Epidermal melanocyte (primary cell): ENCODE data around the gene CTXN1.
"Not testable (repeated sequence)": the region's sequence is repeated elsewhere in the genome, so short reads cannot be mapped to it uniquely, and the experiment has no call there.

Experiments
- DNase-seq: peaks from one replicate; pipeline ENCODE4 v3.0.0; 2011; ENCODE audit warnings: low spot score; ENCODE audit not compliant: insufficient read length

CTXN1 gene

DNA sequence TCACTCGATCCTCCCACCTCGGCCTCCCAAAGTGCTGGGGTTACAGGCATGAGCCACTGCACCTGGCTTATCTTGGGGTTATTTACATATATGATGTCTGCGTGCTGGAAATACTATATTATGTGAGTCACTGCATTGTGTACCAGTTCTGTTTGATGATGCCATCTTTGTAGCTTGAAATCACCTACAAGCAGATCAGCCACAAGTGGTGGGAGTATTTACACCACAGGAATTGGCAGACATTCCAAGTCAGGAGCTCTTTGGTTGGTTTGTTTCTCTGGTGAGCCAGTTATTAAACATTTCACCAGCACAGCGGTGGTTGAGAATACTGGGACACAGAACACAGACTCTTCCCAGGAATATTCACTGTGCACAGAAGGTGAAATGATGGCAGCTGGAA is 22.0 kb upstream of the CTXN1 start:
- no peak for DNase-seq

DNA sequence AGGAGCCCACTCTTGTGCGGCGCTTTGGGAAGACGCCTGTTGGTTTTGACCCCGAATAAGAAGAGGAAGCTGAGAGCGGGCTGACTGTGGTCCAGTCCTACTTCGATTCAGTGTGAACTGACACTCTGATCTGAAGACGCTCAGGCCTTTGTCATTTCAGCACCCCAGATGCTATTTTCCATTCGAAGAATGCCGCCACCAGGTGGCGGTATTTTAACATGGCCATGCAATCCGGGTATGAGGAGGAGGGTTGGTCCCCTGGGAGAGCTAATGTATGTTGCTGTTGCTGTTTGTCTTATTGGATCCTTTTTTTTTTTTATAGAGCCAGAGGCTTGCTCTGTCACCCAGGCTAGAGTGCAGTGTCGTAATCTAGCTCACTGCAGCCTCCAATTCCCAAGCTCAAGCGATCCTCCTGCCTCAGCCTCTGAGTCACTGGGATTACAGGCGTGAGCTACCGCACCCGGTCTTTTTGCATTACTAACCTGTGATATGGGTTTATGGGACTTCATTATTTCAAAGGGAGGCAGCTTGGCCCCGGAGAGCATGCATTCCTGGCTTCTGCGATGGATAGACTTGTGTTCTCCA is 18.3 kb upstream of the CTXN1 start:
- DNase-seq, result peak; percentile 72

DNA sequence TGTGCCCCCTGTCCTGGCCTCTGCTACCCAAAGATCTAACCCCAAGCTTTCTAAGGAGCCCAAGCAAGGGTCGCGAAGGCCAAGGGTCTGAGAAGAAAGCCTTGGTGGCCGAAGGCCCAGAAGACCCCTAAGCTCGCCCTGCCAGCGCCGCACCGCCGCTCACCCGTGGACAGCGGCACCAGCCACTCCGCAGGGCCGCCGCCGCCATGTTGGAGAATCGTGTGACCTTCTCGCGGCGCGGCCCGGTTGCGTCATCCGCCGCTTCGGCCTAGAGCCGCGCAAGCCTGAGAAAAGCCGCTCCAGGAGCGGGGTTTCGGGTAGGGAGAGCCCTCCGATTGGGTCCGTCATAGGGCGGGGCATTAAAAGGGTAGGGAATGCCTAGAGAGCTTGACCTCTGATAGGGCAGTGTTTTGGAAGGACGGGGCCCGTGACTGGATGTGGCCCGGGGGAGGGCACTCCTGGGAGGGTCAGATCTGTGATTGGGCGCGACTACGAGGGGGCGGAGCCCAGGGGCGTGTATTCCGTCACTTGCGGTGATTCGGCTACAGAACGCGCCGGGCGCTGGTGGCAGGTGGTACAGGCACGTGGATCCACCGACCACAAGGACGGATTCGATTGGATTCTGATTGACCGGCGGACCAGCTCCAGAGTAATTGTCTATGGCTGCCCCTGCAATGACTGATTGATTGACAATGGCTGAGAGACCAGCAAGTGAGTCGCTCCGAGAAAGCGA is 17.7 kb upstream of the CTXN1 start, which contains the start of gene TIMM44:
Gene TIMM44, minus strand, starts transcription at position 223 of the 733 bp plus-strand sequence. Its CDS starts 15 bp downstream, at position 208.
- DNase-seq, result peak; percentile 91

DNA sequence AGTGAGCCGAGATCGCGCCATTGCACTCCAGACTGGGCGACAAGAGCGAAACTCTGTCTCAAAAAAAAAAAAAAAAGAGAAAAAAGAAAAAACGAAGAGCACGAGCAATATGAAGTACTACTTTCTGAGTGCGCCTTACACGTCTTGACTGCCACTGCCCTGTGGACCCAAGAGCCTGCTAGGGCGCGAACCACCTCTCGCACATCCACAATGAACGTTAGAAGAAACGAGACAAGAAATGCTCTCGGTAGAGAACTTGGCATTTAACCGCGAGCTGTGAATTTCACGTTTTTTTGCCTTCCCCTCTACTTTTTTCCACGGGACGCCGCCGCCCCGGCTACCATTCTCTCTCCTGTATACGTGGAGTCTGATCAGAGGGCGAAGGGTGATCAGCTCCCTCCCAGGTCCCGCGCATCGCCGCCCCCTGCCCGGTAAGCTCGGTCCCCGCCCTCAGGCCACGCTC is 17.1 kb upstream of the CTXN1 start:
- DNase-seq, result no peak

DNA sequence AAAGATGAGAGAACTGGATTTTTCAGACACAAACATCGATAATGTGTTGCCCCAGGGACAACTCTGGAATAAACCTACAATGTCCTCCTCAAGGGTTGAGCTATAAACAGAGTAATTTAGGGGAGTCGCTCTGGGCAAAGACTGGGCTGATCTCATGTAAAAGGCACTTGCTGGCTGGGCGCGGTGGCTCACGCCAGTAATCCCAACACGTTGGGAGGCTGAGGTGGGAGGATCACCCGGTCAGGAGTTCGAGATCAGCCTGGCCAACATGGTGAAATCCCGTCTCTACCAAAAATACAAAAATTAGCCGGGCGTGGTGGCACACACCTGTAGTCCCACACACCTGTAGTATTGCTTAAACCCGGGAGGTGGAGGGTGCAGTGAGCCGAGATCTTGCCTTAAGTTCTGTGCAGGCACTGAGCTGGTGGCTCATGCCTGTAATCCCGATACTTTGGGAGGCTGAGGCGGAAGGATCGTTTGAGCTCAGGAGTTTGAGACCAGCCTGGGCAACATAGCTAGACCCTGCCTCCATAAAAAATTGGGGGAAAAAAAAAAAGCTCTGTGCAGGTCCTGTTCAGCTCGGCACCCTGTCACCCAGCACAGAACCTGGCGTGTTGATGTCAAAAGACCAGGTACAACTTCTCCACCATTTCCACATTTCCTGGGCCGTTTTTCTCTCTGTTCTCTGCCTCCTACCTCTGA is 16.1 kb upstream of the CTXN1 start:
- no peak for DNase-seq

DNA sequence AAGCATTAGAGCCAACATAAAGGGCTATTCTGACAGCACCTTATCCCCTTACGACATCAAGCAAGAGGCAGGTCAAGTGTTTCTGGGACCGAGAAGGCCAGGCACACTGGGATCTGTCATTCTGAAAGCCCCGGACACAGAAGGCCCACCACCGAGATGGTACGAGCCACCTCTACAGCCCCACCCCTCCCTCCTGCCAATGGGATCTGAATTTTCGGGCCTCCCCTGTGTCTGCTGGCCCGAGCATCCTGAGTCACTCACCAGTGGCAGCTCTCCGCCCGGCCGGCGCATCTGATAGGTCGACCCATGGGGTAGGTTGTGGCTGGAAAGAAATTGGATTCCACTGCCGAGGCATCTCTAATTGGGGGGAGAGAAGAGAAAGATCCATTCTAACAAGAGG is 14.9 kb upstream of the CTXN1 start:
- DNase-seq, result no peak

DNA sequence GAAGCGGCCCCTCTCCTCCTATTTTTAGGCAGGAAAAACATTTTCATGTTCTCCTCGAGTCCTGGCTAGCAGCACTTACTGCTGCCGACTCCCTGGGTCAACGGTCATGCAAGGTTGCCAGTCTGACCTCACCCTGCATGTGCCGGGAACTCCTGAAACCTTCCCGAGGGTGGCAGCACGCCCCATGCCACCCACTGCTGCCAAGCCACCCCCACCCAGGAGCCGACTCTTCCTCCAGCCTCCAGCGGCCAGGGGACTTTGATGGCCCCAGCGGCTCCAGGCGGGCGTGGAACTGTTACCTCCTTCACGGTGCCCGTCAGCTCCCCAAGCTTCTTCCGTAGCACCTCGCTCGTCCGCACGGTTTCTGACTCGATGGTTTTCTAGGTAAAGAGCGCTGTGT is 8.8 kb upstream of the CTXN1 start:
- peak; percentile 5 for DNase-seq

DNA sequence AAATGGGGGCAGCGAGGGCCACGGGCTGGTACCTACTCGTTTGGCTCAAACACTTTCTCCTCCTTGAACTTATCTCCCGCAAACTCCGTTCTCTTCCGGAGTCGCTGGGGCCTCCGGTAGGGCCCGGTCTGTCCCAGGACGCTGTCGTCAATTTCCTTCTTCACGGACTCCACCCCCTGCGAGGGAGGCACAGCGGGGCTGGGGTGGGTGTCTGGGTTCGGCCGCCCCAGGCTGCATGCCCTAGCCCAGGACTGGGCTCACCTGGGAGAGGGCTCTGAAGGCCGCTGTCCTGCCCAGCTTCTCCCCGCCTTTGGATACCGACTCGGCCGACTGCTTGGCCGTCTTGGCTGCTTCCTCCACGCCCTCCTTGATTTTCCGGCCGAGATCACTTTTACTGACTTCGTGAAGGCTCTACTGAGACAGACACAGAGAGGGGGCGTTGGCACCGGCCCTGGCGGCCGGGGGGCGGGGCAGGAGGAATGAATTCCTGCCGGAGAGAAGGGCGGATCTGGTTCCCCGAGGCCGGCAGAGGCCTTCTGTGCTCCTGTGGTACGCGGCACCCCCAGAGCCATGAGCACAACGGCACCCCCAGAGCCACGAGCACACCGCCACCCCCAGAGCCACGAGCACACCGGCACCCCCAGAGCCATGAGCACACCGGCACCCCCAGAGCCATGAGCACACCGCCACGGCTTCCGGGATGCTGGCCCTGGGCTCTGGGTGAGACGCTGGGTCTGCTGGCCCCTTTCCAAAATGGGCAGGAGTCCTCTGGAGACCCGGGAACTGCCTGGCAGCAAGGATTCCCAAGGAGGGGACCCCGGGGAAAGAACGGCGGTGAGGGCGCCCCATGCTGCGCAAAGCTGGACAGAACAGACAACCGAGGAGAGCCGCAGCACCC is 8.1 kb upstream of the CTXN1 start:
- no peak for DNase-seq

DNA sequence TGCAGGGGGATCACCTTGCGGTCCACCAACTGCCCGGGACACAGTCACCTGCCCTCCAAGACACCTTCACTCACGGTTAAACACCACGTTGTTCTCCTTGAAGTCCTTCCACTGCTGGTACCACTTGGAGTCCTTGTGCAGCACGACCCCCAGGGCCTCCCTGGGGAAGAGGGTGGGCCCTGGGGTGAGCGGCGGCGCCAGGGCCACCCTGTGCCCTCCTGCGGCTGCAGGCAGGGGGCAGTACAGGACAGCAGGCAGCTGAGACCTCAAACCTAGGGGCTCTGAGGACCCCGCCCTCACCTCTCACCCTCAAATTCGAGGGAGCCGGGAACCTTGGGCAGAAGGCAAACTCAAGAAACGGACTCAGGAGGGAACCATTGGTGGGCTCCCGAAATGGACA is 7.5 kb upstream of the CTXN1 start:
- DNase-seq, result no peak

DNA sequence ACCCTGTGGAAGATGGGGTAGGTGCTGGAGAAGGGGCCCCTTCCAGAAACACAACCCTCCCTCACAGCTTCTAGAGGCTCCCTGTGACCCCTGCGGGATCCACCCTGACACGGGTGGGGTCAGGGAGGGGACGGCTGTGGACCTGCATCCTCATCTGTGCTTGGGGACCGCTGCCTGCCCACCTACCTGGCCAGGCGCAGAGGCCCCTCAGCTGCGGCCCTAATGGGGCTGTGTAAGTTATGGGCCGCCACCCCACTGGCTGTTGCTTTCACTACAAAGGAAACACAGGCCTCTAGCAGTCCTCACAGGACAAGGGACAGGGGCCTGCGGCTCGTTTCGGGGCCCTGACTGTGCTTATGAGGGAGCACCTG is 7.0 kb upstream of the CTXN1 start:
- DNase-seq, result no peak

DNA sequence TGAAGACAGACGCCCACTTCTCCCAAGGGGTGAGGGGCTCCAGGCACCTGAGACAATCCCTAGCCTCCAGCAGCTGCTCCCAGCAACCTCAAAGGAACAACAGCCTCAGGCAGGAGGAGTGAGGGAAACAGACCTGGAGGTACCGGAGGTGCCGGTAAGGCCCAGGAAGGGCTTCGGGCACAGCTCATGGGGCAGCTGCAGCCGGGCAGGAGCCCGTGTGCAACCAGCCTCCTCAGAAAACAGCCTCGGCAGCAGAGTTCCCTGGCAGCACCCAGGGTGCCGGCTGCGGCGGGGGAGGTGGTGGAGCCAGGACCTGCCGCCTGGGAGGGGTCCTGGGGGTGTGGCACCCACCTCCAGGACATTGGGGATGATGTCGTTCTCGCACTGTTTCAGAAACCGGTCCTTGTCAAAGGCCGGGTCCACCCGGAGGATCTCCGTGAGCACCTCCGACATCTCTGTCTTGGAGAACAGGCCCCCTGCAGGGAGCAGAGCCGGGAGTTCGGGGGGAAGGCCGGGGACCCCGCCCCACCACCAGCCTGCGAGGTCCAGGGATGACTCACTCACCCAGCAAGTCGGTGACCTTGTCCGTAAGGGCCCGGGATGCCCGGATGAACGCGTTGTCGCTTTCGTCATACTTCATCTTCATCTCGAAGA is 6.5 kb upstream of the CTXN1 start:
- DNase-seq, result no peak

DNA sequence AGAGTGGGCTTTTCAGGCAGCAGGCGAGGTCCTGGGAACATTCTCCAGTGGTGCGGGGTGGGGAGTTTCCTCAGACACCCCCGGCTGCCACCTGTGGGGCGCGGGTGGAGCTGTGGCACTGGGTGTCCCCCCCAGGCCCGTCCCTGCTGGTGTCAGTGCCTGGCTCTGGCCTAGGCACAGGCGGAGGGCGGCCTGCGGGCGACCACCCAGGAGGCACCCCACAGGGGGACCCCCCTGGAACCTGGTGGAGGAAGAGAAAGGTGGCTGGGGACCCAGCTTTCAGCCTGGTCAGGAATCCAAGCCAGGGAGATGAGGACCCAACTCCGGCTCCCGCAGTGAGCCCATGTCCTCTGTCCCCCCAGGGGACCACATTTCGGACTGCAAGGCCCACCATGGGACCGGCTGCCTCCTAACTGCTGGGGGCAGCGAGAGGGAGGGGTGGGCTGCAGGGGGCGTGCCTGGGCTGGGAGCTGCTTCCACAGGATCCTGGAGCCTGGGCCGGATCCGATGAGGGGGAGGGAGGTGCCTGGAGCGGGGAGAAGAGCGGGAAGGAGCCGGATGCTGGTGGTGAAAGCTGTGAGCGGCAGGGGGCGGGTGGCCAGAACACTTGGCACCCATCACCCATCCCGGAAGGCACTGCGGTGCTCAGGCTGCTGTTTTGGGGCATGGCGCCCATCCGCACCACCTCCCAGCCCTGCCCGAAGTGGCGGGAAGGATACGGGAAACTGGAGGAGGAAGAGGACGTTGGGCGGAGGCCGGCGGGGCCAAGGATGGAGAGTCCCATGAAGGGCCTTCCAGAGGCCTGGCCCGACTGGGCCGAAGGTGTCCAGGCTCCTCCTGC is 5.5 kb upstream of the CTXN1 start:
- no peak for DNase-seq

DNA sequence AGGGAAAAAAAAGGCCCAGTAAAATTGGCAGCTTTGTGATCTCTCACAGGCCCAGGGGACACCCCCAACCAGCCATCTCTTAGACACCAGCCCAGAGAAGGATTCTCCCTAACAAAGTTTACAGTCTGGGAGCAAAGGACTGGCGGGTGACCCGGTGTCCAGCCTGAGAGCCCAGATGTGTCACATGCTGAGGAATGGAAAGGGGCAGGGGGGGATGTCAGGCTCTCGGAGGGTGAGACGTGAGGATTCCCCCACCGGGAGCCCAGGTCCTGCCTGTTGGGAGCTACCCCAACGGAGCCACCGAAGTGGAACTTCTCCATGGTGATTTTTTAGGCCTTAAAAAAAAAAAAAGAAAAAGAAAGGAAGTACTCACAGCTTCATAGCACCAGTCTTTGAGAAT is 4.8 kb upstream of the CTXN1 start:
- DNase-seq, result peak; percentile 9

DNA sequence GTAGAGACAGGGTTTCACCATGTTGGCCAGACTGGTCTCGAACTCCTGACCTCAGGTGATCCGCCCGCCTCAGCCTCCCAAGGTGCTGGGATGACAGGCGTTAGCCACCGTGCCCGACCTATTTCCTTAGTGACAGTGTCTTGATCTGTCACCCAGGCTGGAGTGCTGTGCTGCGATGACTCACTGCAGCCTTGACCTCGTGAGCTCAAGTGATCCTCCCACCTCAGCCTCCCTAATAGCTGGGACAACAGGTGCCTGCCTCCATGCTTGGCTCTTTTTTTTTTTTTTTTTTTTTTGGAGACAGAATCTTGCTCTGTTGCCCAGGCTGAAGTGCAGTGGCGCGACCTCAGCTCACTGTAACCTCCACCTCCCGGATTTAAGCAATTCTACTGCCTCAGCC is 4.1 kb upstream of the CTXN1 start:
- DNase-seq, result not testable (repeated sequence)

DNA sequence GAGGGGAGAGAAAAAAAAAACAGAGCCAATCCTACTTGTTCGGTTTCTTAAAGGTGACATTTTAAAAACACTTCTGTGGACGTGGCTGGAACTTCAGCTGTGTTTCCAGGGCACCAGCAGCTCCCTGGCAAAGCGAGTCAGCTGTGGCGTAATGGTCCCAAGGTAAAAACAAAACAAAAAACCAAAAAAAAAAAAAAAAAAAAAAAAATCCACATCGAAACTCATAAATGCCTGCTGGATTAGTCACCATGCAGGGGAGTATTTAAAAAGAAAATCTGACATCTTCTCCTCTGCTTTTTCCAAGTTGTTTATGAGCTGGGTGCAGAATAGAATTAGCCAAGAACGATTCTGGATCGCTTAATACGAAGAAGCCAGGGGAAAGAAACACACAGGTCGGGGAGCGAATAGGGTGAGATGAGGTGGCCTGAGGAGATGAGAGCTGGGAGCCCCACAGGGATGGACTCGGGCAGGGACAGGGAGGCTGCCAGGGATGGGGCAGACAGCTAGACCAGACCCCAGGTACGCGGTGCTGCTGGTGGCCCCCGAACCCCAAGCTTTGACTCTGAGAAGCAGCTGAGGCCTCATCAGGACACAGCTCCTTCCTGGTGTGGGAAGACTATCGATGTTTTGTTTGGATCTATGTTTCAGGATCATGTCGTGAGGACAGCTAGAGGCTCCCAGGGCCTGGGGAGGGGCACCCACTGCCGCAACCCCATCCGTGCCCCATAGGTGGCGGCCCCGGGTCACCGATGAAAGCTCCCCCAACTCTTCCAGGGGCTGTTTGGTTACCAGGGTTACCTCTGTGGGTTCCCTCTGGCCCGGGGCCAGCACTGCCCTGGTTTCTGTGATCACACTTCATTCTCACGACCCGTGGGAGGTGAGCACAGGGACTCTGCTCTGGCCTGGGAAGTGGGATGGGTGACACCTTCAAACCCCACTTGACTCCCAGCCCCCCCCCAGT is 3.1 kb upstream of the CTXN1 start:
- DNase-seq, result peak; percentile 37

DNA sequence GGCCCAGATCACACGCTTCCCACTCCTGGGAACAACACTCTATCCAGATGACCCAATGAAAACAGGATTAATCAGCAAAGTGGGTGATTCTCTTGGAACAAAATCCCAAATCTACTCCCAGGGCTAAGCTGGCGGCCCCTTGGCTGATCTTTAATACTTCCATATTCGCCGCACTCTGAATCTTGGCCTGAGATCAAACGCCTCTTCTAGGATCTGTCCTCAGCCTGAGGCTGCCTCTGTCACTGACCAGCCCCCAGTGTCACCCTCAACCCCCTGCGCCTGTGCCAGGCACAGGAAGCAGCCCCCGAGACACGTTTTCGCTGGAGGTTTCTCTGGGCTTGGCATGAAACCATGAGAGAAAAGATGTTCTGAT is 2.4 kb upstream of the CTXN1 start:
- DNase-seq, result no peak

DNA sequence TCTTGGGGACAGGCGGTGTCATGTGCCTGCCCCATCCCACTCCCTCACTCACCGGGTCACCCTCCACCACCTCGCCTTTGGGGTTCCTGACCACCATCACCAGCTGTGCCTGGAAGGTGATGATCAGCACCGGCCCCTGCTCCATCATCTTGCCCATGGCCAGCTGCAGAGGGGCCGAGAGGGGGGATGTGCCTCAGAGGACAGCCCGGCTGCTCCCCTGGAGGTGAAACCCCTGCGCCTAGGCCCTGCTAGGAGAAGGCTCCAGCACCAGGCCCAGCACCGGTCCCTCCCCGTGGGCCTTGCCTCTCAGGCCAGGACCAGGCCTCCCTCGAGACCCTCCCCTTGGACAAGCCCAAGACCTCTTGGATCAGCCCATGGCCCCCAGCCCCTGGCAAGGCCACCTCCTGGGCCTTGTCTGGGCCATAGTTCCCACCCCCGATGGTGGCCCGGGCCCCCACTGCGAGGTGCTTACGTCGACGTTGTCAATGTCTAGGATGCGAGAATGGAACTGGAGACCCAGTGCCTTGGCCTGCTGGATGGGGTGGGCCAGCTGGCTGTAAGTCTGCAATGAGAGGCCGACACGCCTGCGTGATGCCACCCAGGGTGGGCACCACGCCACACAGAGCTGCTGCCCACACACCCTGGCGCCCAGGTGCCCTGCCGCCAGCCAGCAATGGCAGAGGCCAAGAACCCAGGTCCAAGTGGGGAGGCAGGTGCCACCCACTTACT is 1.8 kb upstream of the CTXN1 start:
- DNase-seq, result peak; percentile 7
